Hematopoietic multipotent progenitor cell treated with erythropoietin and hydrocortisone succinate and interleukin-3 and kit ligand, for 17 days (in vitro differentiated cells): ENCODE results near the gene SHROOM3.
"Not testable (repeated sequence)": the region's sequence is repeated elsewhere in the genome, so short reads cannot be mapped to it uniquely, and the experiment has no call there.

Source experiments
- DNase-seq: peaks from one replicate; pipeline ENCODE4 v3.0.0-alpha.2; 2015; ENCODE audit warnings: low spot score

The SHROOM3 gene

GRCh38 chr4:76697129-76697803 lies 262.2 kb downstream of the SHROOM3 start:
- DNase-seq: no peak

GRCh38 chr4:76698141-76698540 lies 263.1 kb downstream of the SHROOM3 start:
- DNase-seq: no peak

- no peak for DNase-seq
These were observed 264.8 kb downstream of the SHROOM3 start for GRCh38 chr4:76699751-76700310.

- no peak for DNase-seq
These were observed 267.6 kb downstream of the SHROOM3 start for GRCh38 chr4:76702440-76703122.

- DNase-seq: no peak
These were observed 268.1 kb downstream of the SHROOM3 start for GRCh38 chr4:76703123-76703490.

GRCh38 chr4:76703676-76704075 lies 268.6 kb downstream of the SHROOM3 start:
- no peak for DNase-seq

- DNase-seq: no peak
These were observed 269.3 kb downstream of the SHROOM3 start for GRCh38 chr4:76704133-76704881.

- no peak for DNase-seq
These were observed 270.4 kb downstream of the SHROOM3 start for GRCh38 chr4:76705472-76705871.

GRCh38 chr4:76706581-76706980 lies 271.6 kb downstream of the SHROOM3 start:
- DNase-seq: no peak

GRCh38 chr4:76708971-76709771 lies 274.1 kb downstream of the SHROOM3 start:
- no peak for DNase-seq

- no peak for DNase-seq
These were observed 274.7 kb downstream of the SHROOM3 start for GRCh38 chr4:76709772-76710090.

GRCh38 chr4:76712564-76712963 lies 277.5 kb downstream of the SHROOM3 start:
- DNase-seq: no peak

GRCh38 chr4:76714226-76714625 lies 279.2 kb downstream of the SHROOM3 start:
- no peak for DNase-seq

GRCh38 chr4:76716020-76716419 lies 281.0 kb downstream of the SHROOM3 start:
- no peak for DNase-seq

GRCh38 chr4:76716658-76717057 lies 281.6 kb downstream of the SHROOM3 start:
- no peak for DNase-seq

GRCh38 chr4:76717431-76717830 lies 282.4 kb downstream of the SHROOM3 start:
- DNase-seq: no peak

GRCh38 chr4:76718021-76718420 lies 283.0 kb downstream of the SHROOM3 start:
- no peak for DNase-seq

- DNase-seq: no peak
These were observed 283.8 kb downstream of the SHROOM3 start for GRCh38 chr4:76718831-76719230.

GRCh38 chr4:76720121-76720520 lies 285.1 kb downstream of the SHROOM3 start:
- no peak for DNase-seq

- DNase-seq: not testable (repeated sequence)
These were observed 287.1 kb downstream of the SHROOM3 start for GRCh38 chr4:76722146-76722545.

- DNase-seq: no peak
These were observed 287.8 kb downstream of the SHROOM3 start for GRCh38 chr4:76722838-76723237.

GRCh38 chr4:76723373-76723772 lies 288.3 kb downstream of the SHROOM3 start:
- no peak for DNase-seq
